H7 (cell line): Measurements from ENCODE around the gene FMN1. TPM values are rescaled to one million over a fixed set of nuclear protein-coding genes. Genes with fewer than 3 reads are reported as not detected.
A peak's percentile ranks its signal among the peaks of the same experiment; 100 is the strongest.

Experiments
- DNase-seq: peaks from one replicate; pipeline ENCODE4 v3.0.0; 2012
- H3K27me3 ChIP-seq: 2 replicates; pipeline ENCODE4 v1.6.0; 2011; ENCODE audit warnings: mild to moderate bottlenecking, low read length; ENCODE audit not compliant: control insufficient read depth, insufficient read depth
- H3K36me3 ChIP-seq: replicated peaks from 2 replicates; pipeline ENCODE4 v1.5.1; 2011; ENCODE audit warnings: low read length; ENCODE audit not compliant: control insufficient read depth, insufficient read depth
- H3K4me3 ChIP-seq: 2 replicates; pipeline ENCODE4 v1.5.1; 2011; ENCODE audit warnings: low read depth, mild to moderate bottlenecking, control low read depth, low read length, moderate library complexity; ENCODE audit not compliant: insufficient read depth
- total RNA-seq: library from RNA; depleted of rRNA; stranded (reverse); fragments of >200 nt; shearing (Covaris generic); gene quantifications from 2 replicates; pipeline ENCODE4 v1.2.3, GENCODE V29; 2014

The FMN1 gene
- total RNA-seq, 1 experiment from 2014 or later = 1.7 TPM

DNA sequence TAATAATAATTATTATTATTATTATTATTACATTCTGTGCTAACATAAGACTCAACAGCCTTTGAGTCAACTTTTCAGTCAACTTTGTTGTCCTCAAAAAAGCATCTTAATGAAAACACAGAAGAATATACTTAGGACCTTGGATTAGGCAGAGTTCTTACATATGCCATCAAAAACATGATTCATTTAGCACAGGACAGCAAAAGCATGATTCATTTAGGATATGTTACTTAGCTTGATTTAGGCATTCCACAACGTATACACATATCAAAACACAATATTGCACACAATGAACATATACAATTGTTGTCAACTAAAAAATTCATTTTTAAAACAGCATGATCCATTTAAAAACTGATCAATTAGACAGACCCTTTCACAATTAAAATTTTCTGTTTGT is 213.0 kb downstream of the FMN1 start:
- Histone ChIP-seq H3K36me3 (no peaks in the 10 kb centered on the region), H3K27me3 (no peaks in the 10 kb centered on the region), H3K4me3 (no peak overlapping the region)
- no peak for DNase-seq

DNA sequence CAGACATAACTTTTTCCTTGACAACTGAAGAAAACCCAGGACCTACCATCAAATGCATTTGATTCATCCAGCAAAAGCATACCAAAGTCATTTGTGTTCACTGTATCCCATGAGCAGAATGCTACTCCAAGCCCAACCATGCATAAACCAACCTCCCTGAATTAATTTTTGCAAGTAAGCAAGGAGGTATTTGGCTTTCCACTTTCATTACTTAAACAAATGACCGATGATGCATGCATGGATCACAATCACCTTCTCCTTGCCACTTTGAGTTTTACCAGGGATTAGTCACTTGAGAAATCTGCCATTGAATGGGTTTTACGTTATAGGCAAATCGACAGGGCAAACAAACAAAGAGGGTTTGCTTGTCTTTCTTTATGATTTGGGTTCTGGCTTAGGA is 214.8 kb downstream of the FMN1 start:
- no peak for DNase-seq
- H3K36me3 ChIP-seq = no peaks in the 10 kb centered on the region
- no peaks in the 10 kb centered on the region for H3K27me3 ChIP-seq
- no peak overlapping the region for H3K4me3 ChIP-seq

DNA sequence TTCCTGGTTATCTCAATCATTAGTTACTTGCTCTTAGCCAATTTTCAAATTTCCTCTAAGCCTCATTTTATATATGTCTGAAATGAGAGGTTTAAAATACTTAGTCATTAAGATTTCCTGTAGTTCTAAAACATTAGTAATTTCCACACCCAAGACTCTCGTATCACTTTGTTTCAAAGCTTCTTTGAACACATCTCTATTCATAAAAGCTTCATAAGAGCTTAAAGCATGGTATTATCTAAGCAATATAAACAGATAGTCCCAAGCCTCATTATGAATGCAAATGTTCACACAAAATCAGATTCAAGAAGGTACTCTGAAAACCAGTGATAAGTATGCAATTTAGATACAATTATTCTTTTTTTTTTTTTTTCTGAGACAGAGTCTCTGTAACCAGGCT is 217.0 kb downstream of the FMN1 start:
- DNase-seq = no peak
- H3K36me3 ChIP-seq = no peaks in the 10 kb centered on the region
- H3K27me3 ChIP-seq = no peaks in the 10 kb centered on the region
- H3K4me3 ChIP-seq = no peak overlapping the region

DNA sequence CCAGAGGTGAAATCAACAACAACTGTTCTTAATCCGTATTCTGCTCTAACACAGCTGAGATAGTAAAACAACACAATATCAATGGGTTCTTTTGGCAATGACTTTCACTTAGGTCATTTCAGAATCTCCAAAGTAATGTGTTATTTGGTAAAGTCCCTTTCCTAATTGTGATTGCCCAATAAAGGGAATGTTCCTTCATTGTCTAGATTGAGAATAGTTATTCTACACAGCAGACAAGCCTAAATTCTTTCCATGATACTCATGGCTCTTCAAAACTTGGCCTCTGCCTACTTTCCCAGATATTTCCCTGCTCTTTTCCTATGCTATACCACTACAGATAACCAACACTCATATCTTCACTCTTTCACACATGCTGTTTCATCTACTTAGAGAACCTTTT is 219.8 kb downstream of the FMN1 start:
- Histone ChIP-seq H3K4me3 (no peak overlapping the region), H3K27me3 (no peaks in the 10 kb centered on the region), H3K36me3 (no peaks in the 10 kb centered on the region)
- DNase-seq = no peak

DNA sequence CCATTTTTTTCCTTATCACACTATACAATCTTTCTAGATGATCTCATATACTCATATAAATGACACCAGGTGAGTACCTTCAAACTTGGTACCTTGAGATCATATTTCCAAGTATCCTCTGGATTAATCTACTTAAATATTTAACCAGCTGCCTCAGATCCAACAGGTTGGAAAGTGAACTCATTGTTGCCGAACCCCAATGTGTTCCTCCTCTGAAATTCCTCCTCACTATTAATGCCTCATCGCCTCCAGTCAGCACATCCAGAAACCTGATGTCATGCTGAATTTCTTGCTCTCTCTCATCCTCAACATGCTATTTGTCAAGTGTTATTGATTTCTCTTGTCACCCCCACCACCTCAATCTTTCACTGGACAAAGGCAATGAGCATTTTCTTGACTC is 221.8 kb downstream of the FMN1 start:
- Histone ChIP-seq H3K27me3 (no peaks in the 10 kb centered on the region), H3K4me3 (no peak overlapping the region), H3K36me3 (no peaks in the 10 kb centered on the region)
- no peak for DNase-seq

DNA sequence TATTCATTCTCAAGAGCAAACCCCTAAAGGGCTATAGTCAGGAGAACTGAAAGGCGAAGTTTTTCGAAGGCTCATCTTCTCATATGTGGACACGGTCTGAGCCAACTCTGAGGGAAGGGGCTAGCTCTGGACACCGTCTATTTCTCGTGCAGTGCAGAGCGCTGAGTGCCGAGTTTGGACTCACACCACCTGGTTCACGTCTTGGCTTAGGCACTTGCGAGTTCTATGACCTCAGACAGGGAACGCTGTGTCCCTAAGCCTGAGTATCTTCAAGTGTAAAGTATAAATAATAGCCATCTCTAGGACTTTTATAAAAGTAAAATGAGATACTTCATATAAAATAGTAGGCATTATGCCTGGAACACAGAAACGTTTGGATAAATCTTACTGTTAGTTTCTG is 223.7 kb downstream of the FMN1 start:
- H3K36me3 ChIP-seq = no peaks in the 10 kb centered on the region
- H3K4me3 ChIP-seq = no peak overlapping the region
- H3K27me3 ChIP-seq = no peaks in the 10 kb centered on the region
- no peak for DNase-seq

DNA sequence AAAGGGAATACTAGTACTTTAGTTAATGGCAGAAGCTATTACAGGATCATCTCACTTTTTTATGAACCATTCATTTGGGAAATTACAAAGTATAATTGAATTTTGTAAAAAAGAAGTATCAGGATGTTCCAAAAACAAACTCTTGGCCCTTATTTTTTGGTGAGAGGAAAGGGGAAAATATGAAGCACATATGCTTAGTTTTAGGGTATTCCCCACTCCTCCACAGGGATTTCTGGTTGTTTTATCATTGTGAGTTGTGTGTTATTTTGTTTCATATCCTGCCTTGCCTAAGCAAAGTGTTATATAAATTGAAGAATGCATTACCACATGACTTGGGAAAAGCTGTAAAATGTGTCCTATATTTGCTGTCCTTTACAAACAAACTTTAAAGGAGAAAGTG is 227.0 kb downstream of the FMN1 start:
- Histone ChIP-seq H3K4me3 (no peak overlapping the region), H3K36me3 (no peaks in the 10 kb centered on the region), H3K27me3 (no peaks in the 10 kb centered on the region)
- DNase-seq = no peak

DNA sequence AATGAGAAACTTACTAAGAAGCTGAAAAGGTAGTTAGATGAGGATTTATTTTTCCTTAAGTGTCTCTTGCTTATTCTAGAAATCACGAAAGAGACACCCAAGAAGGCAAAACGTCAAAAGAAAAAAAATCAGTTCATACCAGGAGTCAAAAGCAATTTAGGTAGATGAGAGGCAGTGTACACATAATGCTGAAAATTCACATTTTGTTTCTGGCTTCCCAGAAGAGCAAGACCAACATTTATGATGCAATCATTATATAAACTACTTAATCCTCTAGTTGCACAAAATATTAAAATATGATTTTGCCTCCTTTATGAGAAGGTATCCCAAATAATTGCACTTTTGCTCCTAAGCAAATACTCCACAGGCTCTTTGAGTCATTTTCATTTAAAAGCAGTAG is 228.0 kb downstream of the FMN1 start:
- no peaks in the 10 kb centered on the region for H3K27me3 ChIP-seq
- no peak for DNase-seq
- H3K36me3 ChIP-seq = no peaks in the 10 kb centered on the region
- no peak overlapping the region for H3K4me3 ChIP-seq

DNA sequence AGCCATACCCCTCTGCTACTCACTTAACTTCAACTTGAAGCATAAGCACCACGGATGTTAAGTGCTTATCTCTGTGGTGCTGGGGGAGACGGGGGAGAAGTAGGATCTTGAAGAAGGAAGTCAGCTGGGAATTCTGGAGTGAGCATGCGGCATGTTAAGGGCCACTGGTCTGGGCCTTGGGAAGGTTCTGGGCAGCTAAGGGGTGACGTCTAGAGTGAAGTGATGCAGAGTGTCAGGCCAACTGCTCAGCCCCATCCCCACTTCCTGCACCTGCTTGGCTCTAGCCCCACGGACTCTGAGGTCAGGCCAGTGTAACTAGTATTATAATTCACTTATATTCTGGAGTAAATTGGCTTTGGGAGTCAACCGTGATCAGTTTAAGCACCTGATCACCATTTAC is 228.6 kb downstream of the FMN1 start:
- H3K36me3 ChIP-seq = no peaks in the 10 kb centered on the region
- no peak overlapping the region for H3K4me3 ChIP-seq
- H3K27me3 ChIP-seq = no peaks in the 10 kb centered on the region
- DNase-seq = no peak

DNA sequence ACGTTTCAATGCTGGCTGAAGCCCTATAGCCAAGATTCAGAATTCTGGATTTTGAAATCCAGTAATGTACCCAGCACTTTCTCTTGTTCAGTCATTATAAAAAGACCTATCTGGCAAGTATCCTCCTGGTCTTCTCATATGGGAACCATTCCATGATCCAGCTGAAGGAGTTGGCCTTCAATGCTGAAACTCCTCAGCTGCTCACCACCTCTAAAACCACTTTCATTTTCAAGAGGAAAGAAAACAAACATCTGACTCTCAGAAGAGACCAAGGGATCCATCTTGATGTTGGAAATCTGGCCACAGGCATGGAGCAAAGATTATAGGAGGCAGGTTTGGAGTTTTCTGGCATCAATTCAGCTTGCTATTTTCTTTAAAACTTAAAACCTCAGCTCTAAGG is 235.4 kb downstream of the FMN1 start:
- DNase-seq = no peak
- Histone ChIP-seq H3K36me3 (no peaks in the 10 kb centered on the region), H3K27me3 (no peaks in the 10 kb centered on the region), H3K4me3 (no peak overlapping the region)

DNA sequence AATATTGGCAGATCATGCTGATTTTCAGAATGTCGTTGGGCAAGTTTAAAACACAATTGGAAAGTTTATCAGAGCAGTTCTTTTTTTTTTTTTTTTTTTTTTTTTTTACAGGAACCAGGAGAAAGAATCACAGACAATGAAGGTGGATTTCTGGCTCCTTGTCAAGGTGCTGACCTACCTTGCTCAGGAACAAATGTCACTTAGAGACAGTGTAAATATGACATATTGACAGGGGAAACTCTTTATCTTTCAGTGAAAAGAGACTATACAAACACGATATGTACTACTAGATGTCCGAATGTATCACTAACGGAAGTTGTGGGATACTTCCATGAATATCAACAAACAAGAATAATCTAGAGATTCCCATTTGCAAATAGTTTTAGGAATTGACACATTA is 237.3 kb downstream of the FMN1 start:
- H3K27me3 ChIP-seq = no peaks in the 10 kb centered on the region
- no peak overlapping the region for H3K4me3 ChIP-seq
- no peaks in the 10 kb centered on the region for H3K36me3 ChIP-seq
- no peak for DNase-seq

DNA sequence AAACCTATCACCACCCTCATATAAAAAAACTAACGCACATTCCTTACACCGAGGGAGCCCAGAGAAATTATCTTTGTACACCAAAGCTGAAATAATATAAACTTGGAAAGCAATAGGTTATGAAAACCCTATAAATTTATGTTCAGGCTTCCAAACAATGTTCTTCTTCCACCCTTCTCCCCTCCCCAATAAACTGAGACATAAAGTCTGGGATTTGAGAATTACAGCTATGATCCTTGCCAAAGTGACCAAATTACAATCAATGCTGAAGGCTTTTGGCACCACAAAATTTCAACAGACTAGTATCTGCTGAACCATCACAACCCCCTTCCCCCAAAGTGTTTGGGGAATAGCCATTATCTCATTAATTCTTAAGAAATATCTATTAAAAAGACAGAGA is 237.8 kb downstream of the FMN1 start:
- Histone ChIP-seq H3K4me3 (no peak overlapping the region), H3K36me3 (no peaks in the 10 kb centered on the region), H3K27me3 (no peaks in the 10 kb centered on the region)
- no peak for DNase-seq

DNA sequence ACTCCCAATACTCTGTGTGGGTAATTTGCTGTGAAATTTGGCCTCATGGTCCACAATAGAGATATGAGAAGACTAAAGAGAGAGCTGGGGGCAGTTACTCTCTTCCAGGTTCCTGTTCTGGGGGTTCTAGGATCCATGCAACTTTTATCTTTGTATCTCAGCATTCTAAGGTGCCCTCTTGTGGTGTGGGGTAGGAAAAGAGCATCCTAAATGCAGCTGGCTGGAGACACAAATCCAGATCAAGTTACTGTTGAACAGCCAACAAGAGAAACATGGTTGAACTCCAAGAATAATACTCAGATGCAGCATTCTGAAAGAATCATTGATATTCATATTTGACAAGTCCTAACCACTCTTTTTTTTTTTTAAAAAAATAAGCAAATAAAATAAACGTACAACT is 238.5 kb downstream of the FMN1 start:
- Histone ChIP-seq H3K27me3 (no peaks in the 10 kb centered on the region), H3K36me3 (no peaks in the 10 kb centered on the region), H3K4me3 (no peak overlapping the region)
- peak; percentile 44 for DNase-seq

DNA sequence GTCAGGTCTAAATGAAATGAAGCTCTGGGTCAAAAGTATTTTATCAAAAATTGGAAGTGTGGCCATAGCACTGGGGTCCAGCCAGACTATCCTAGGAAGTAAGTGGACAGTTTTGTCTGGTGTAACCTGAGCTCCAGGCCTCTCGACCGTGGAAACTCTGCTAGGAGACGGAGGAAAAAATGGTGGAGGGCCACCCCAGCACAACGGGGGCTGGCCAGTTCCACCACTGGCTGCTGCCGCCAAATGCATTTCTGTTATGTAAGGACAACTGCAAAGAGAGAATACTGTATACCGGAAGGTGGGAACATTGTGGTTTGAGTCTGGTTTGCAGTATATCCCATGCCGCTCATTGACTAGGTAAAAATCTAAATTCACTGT is 241.0 kb downstream of the FMN1 start:
- Histone ChIP-seq H3K27me3 (no peaks in the 10 kb centered on the region), H3K36me3 (no peaks in the 10 kb centered on the region), H3K4me3 (no peak overlapping the region)
- DNase-seq = no peak

DNA sequence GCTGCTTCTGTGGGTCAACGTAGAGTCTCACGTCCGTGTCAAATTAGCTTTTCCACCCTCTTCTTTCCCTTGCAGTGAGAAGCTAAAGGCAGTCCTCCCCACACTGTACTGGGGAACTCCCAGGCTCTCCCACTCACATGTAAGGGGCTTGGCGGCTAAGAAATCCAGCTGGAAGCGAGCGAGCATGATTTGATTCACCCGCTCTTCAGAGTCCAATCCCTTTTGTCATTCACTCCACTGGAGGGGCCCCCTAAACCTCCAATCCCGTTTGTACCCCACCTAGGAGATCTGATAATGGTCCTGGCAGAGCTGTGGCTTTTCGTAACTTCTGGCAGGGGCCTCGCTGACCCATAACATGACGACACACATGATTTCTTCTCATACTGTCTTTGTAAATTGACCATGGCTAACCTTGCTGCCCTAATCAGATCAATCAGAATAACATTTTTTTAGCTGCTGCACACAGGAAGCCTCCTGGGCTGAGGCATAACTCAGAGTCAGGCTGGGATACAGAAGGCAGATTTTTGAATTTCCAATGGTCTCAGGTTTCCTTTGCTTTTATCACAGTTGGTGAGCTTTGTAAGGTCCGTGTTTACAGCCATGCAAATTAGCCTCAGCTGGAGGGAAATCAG is 241.5 kb downstream of the FMN1 start:
- no peak for DNase-seq
- no peaks in the 10 kb centered on the region for H3K36me3 ChIP-seq
- no peaks in the 10 kb centered on the region for H3K27me3 ChIP-seq
- H3K4me3 ChIP-seq = no peak overlapping the region

DNA sequence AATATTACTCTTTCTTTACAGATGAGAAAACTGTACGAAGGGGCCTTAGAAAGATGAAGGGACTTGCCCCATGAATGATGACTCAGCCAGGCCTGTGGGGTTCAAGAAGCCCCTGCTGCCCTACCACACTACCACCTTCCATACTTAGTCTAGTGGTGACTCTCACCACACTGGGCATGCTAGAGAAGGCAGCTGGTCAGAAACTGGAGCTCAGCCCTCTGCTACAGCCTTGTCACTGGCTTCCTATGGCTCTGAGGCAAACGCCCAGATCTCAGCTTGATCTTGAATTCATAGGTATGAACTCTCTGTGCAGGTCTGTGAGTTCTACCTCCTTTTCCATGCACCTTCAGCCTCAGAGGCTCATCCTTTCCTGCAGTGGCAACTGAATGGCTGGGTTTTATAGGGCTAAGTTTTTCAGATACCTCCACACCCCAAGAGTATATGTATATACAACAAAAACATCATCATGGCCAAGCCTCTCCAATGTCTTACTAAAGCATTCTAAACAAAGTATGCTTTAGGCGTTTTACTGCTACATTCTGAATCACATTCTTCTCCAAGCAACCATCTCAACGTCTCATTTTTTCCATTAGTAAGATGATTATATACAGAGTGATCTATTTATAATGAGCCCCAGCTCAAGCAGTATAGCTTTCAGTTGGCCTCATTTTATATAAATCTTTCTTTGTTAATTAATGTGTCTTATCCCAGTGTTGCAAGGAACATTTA is 242.6 kb downstream of the FMN1 start:
- no peak for DNase-seq
- Histone ChIP-seq H3K36me3 (no peaks in the 10 kb centered on the region), H3K4me3 (no peak overlapping the region), H3K27me3 (no peaks in the 10 kb centered on the region)
